ENCODE data around the gene MED27. TPM values are rescaled to one million over a fixed set of nuclear protein-coding genes. Genes with fewer than 3 reads are reported as not detected.

MED27 gene
- total RNA-seq, 2 donors from 2014 or later, result 29.8 to 37.0 TPM

DNA sequence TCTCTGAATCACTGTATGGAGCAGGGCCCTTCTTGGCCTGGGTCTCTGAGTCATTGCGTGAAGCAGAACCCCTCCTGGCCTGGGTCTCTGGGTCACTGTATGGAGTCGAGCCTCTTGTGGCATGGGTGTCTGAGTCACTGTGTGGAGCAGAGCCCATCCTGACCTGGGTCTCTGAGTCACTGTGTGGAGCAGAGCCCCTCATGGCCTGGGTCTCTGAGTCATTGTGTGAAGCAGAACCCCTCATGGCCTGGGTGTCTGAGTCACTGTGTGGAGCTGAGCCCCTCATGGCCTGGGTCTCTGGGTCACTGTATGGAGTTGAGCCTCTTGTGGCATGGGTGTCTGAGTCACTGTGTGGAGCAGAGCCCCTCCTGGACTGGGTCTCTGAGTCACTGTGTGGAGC, 245.8 kb downstream of the MED27 start:
- Histone ChIP-seq H3K36me3 (ENCODE audit: control insufficient read depth, insufficient read depth, low read length) (no peaks in the 10 kb centered on the region), H3K27ac (ENCODE audit: low read depth, low read length) (no peak overlapping the region), H3K4me3 (ENCODE audit: low read length) (no peak overlapping the region), H3K4me1 (ENCODE audit: control insufficient read depth, insufficient read depth, low read length) (no peaks in the 10 kb centered on the region), H3K9ac (ENCODE audit: extremely low read depth, low read length, poor library complexity, severe bottlenecking) (no peak overlapping the region), H3K9me3 (ENCODE audit: control insufficient read depth, low read length) (no peaks in the 10 kb centered on the region), H3K27me3 (ENCODE audit: control insufficient read depth, insufficient read depth, low read length, poor library complexity, severe bottlenecking) (no peaks in the 10 kb centered on the region)
- Mint-ChIP-seq H3K4me3 (no peak overlapping the region), H3K27me3 (ENCODE audit: insufficient read depth) (peaks cover 5% of the 10 kb centered on the region), H3K36me3 (ENCODE audit: low read depth) (no peaks in the 10 kb centered on the region), H3K9me3 (peaks cover 8% of the 10 kb centered on the region), H3K4me1 (peaks cover 2% of the 10 kb centered on the region), H3K27ac (no peak overlapping the region)
- WGBS, 2 experiments (ENCODE audit: insufficient coverage in 1 of 2, insufficient read length in 1 of 2), result 88 to 90% methylated on average over 2 of the region's 2 CpGs
- TF ChIP-seq, protein P1, sequence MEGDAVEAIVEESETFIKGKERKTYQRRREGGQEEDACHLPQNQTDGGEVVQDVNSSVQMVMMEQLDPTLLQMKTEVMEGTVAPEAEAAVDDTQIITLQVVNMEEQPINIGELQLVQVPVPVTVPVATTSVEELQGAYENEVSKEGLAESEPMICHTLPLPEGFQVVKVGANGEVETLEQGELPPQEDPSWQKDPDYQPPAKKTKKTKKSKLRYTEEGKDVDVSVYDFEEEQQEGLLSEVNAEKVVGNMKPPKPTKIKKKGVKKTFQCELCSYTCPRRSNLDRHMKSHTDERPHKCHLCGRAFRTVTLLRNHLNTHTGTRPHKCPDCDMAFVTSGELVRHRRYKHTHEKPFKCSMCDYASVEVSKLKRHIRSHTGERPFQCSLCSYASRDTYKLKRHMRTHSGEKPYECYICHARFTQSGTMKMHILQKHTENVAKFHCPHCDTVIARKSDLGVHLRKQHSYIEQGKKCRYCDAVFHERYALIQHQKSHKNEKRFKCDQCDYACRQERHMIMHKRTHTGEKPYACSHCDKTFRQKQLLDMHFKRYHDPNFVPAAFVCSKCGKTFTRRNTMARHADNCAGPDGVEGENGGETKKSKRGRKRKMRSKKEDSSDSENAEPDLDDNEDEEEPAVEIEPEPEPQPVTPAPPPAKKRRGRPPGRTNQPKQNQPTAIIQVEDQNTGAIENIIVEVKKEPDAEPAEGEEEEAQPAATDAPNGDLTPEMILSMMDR (conservative IDR thresholded peaks at IDR 0.05), result no peak
- no peak for DNase-seq

DNA sequence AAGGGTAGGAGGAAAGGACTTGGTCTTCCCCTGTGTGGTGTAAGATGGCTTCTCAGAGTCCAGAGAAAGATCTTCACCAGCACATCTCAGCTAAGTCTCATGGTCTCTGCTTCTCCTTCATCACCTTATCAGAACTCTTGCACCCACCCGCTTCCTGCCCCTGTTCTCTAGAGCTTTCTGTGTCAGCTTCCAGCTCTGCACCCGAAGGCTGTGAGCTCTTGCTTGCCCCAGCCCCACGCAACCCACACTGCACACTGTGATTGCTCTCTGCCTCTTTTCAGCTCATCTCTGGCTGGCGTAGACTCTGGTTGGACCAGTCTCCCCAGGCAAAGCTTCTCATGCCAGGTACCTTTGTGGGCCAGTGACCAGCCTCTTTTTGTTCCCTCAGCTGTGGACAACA, 246.6 kb downstream of the MED27 start:
- DNase-seq, result no peak
- Histone ChIP-seq H3K36me3 (ENCODE audit: control insufficient read depth, insufficient read depth, low read length) (no peaks in the 10 kb centered on the region), H3K4me1 (ENCODE audit: control insufficient read depth, insufficient read depth, low read length) (no peaks in the 10 kb centered on the region), H3K27ac (ENCODE audit: low read depth, low read length) (no peak overlapping the region), H3K9me3 (ENCODE audit: control insufficient read depth, low read length) (no peaks in the 10 kb centered on the region), H3K9ac (ENCODE audit: extremely low read depth, low read length, poor library complexity, severe bottlenecking) (no peak overlapping the region), H3K4me3 (ENCODE audit: low read length) (no peak overlapping the region), H3K27me3 (ENCODE audit: control insufficient read depth, insufficient read depth, low read length, poor library complexity, severe bottlenecking) (no peaks in the 10 kb centered on the region)
- H3K27me3 Mint-ChIP-seq (ENCODE audit: insufficient read depth), result peaks cover 5% of the 10 kb centered on the region
- no peak overlapping the region for H3K27ac Mint-ChIP-seq
- peaks cover 8% of the 10 kb centered on the region for H3K9me3 Mint-ChIP-seq
- H3K4me1 Mint-ChIP-seq, result no peaks in the 10 kb centered on the region
- no peak overlapping the region for H3K4me3 Mint-ChIP-seq
- 50 to 68% methylated on average over 2 to 4 of the region's 4 CpGs for whole genome bisulfite sequencing, 2 experiments (ENCODE audit: insufficient coverage in 1 of 2, insufficient read length in 1 of 2)
- TF ChIP-seq, protein P1 (conservative IDR thresholded peaks at IDR 0.05), result no peak
- H3K36me3 Mint-ChIP-seq (ENCODE audit: low read depth), result no peaks in the 10 kb centered on the region

DNA sequence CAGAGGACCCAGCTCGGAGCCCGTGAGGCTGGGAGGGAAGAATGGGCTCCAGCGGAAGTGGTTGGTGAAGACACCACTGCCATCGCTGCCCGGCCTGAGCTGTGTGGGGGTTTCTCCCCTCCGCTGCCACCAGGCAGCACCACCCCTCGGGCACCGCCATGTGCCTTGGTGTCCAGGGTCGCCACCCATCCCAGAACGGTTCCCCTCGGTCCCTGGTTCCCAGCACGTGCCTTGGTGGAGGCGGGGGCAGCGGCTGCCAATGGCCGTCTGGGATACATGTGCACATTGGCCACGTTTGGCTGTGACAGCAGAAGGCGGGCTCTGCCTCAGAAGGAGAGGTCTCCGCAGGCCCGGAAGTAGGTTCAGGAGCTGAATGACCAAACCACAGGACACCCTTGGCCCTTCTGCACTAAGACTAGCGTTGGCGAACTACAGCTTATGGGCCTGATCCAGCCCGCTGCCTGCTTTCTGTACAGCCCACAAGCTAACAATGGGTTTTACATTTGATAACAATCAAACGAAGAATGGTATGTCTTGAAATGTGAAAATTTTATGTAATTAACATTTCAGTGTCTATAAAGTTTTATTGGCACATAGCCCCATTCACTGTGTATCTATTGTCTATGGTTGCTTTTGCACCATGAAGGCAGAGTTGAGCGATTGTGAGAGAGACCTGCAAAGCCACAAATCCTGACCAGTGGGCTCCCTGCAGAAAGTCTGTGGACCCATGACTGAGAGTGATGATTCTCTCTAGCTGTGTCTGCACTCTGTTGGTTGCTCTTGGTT, 248.1 kb downstream of the MED27 start:
- Histone ChIP-seq H3K9me3 (ENCODE audit: control insufficient read depth, low read length) (no peaks in the 10 kb centered on the region), H3K4me3 (ENCODE audit: low read length) (no peak overlapping the region), H3K9ac (ENCODE audit: extremely low read depth, low read length, poor library complexity, severe bottlenecking) (no peak overlapping the region), H3K4me1 (ENCODE audit: control insufficient read depth, insufficient read depth, low read length) (no peaks in the 10 kb centered on the region), H3K36me3 (ENCODE audit: control insufficient read depth, insufficient read depth, low read length) (no peaks in the 10 kb centered on the region), H3K27ac (ENCODE audit: low read depth, low read length) (no peak overlapping the region), H3K27me3 (ENCODE audit: control insufficient read depth, insufficient read depth, low read length, poor library complexity, severe bottlenecking) (no peaks in the 10 kb centered on the region)
- Mint-ChIP-seq H3K9me3 (peaks cover 8% of the 10 kb centered on the region), H3K27ac (no peak overlapping the region), H3K4me1 (no peaks in the 10 kb centered on the region), H3K36me3 (ENCODE audit: low read depth) (no peaks in the 10 kb centered on the region), H3K4me3 (no peak overlapping the region), H3K27me3 (ENCODE audit: insufficient read depth) (peaks cover 4% of the 10 kb centered on the region)
- TF ChIP-seq, protein P1 (conservative IDR thresholded peaks at IDR 0.05), result no peak
- DNase-seq, result no peak
- 92 to 94% methylated on average over 20 to 24 of the region's 24 CpGs for WGBS, 2 experiments (ENCODE audit: insufficient coverage in 1 of 2, insufficient read length in 1 of 2)

Measured in endodermal cell (in vitro differentiated cells).